ENCODE data around the gene MAGEA6.

Gene MAGEA6

GRCh38 chrX:152733261-152733975 lies 36.1 kb downstream of the MAGEA6 start, which contains the start of the genes CSAG1 and MAGEA12:
CSAG1 (minus strand) TSS chrX:152733721; CDS start chrX:152732460, 1,261 bp downstream.
MAGEA12 (plus strand) TSS chrX:152733757; CDS start chrX:152736162, 2,405 bp downstream.
- DNase-seq: no peak

GRCh38 chrX:152725409-152725808 lies 44.1 kb downstream of the MAGEA6 start:
- no peak for DNase-seq
